Choroid plexus epithelial cell (primary cell): Measurements from ENCODE around the gene ENHO.

Experiments
- DNase-seq: peaks from one replicate; pipeline ENCODE4 v3.0.0-alpha.2; 2010; ENCODE audit warnings: low read depth
- H3K4me3 ChIP-seq: 2 replicates; pipeline ENCODE4 v1.5.1; 2011; ENCODE audit warnings: low read depth, mild to moderate bottlenecking, control low read depth, low read length, moderate library complexity
- CTCF ChIP-seq: conservative IDR thresholded peaks from 2 replicates; pipeline ENCODE4 v1.5.1; 2011; ENCODE audit warnings: low read depth, mild to moderate bottlenecking, control low read depth, inconsistent platforms, low read length, moderate library complexity

ENHO gene

DNA sequence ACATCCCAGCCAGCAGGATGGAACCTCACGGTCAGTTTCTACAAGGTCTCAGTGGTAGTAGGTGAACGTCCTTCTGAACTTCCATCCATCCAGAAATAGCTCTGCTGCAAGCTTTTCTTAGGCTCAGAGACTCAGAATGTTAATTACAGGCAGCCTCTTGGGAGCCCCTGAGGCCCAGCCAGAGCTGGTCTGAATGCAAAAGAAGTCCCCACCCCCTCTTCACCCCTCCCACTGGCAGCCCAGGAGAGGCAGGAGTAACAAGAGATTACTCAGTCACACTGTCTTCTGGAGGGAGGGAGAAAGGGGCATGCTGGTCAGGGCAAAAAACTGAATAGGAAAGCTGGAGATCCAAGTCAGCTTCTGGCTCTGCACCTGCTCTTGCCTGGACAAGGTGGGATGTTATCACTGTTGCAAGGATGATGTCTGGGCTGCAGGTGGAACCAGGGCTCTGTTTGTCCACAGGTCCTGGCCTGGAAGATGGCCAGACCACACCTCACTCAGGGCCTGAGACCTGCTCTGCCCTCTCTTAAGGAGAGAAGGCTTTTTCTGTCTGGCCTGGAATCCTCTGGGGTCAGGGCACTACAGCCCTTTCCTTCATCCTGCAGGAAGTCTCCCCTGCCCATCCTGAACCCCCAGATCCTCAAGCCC is 9.1 kb downstream of the ENHO start:
- H3K4me3 ChIP-seq, result no peak overlapping the region
- DNase-seq, result peak; percentile 13
- TF ChIP-seq CTCF, result no peak

- DNase-seq, result no peak
- H3K4me3 ChIP-seq, result no peak overlapping the region
- no peak for TF ChIP-seq CTCF
Measured at GRCh38 chr9:34512131-34513078, 10.4 kb downstream of the ENHO start.

- no peak overlapping the region for H3K4me3 ChIP-seq
- no peak for TF ChIP-seq CTCF
- DNase-seq, result no peak
Measured at GRCh38 chr9:34510497-34511468, 12.0 kb downstream of the ENHO start.

- H3K4me3 ChIP-seq, result no peak overlapping the region
- no peak for DNase-seq
- TF ChIP-seq CTCF, result no peak
Measured at GRCh38 chr9:34508951-34509350, 13.8 kb downstream of the ENHO start.

DNA sequence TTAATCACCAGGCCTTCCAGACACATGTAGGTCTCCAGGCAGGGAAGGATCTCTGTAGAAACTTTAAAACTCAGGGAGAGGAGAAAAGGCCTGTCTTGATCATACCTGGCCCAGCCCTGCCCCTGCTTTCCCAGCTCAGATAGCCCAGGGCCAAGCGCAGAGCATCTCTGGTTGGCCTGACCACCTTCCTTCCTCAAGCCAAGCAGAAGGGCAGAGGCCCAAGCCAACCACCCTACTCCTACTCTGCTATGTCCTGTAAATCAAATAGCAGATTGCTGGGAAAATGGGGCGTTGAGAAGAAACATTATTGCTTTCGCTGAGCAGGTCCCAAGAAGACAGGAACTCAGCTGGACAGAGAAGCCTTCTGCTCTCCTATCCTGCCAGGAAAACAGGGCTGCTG is 14.3 kb downstream of the ENHO start:
- no peak for TF ChIP-seq CTCF
- DNase-seq, result no peak
- no peak overlapping the region for H3K4me3 ChIP-seq

- TF ChIP-seq CTCF, result no peak
- DNase-seq, result no peak
Measured at GRCh38 chr9:34507966-34508365, 14.8 kb downstream of the ENHO start.

More at GRCh38 chr9:34507966-34508365, 14.8 kb downstream of the ENHO start:
- no peak overlapping the region for H3K4me3 ChIP-seq
